Gastrocnemius medialis (tissue), 4 donors: ENCODE measurements around the gene KLF2.

ENCODE experiments used
- POLR2A ChIP-seq, 2 donors: fragments of 450-650 bp; IDR thresholded peaks; one replicate each; pipeline ENCODE4 v1.6.1; 2017; ENCODE audit warnings: antibody characterized with exemption in 2 of 2, mild to moderate bottlenecking in 2 of 2, moderate library complexity in 2 of 2
- TF ChIP-seq, protein P1 (sequence below), 5 experiments: fragments of 450-650 bp in 3 of 5; fragments of 200-600 bp in 2 of 5; sonication (generic) in 2 of 5; IDR thresholded peaks in 4 of 5; conservative IDR thresholded peaks in 1 of 5; 1 replicate in 4 of 5; 2 replicates in 1 of 5; pipeline ENCODE4 v1.5.1; 2016 to 2019; ENCODE audit warnings: antibody characterized with exemption in 5 of 5, mild to moderate bottlenecking in 3 of 5, moderate library complexity in 3 of 5

DNA sequence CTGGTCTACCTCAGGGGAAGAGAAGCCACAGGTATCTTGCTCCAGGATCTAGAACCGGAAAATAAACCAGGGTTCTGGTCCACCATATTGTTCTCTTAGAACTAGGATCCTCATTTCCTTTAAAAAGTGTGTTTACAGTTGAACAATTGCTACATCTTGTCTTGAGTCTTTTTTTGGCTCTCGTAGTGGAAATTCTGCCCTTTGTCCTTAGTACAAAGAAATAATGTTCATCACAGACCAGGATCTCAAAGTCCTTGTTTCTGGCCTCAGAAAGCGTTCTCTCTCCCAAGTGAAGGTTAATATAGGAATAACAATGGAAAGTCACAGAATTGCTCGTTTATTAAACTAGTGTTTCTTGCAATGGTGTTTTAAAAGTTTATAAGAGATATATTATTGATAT is 20.8 kb downstream of the KLF2 start:
- TF ChIP-seq, protein P1, sequence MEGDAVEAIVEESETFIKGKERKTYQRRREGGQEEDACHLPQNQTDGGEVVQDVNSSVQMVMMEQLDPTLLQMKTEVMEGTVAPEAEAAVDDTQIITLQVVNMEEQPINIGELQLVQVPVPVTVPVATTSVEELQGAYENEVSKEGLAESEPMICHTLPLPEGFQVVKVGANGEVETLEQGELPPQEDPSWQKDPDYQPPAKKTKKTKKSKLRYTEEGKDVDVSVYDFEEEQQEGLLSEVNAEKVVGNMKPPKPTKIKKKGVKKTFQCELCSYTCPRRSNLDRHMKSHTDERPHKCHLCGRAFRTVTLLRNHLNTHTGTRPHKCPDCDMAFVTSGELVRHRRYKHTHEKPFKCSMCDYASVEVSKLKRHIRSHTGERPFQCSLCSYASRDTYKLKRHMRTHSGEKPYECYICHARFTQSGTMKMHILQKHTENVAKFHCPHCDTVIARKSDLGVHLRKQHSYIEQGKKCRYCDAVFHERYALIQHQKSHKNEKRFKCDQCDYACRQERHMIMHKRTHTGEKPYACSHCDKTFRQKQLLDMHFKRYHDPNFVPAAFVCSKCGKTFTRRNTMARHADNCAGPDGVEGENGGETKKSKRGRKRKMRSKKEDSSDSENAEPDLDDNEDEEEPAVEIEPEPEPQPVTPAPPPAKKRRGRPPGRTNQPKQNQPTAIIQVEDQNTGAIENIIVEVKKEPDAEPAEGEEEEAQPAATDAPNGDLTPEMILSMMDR (IDR thresholded peaks at IDR 0.05 in 4 of 5, conservative IDR thresholded peaks at IDR 0.05 in 1 of 5) = no peak
- no peak for TF ChIP-seq POLR2A (IDR thresholded peaks at IDR 0.05)
